Adrenal gland (tissue), 12 donors: ENCODE data around the gene FGGY. TPM values are rescaled to one million over a fixed set of nuclear protein-coding genes. Genes with fewer than 3 reads are reported as not detected.
A peak's percentile ranks its signal among the peaks of the same experiment; 100 is the strongest.

Experiments
- DNase-seq, 7 donors: peaks; one replicate each; pipeline ENCODE4 v3.0.0-alpha.2; 2019 to 2020
- H3K27ac ChIP-seq, 5 donors: fragments of 200-600 bp; sonication (generic) in 4 of 5; 1 replicate in 3 of 5; 2 replicates in 2 of 5; pipeline versions ENCODE4 v1.5.1 to v1.8.0; 2016 to 2020; ENCODE audit warnings: mild to moderate bottlenecking in 1 of 5
- H3K27me3 ChIP-seq: fragments of 200-600 bp; 2 replicates; pipeline ENCODE4 v1.8.0; 2021
- H3K36me3 ChIP-seq, 2 donors: fragments of 200-600 bp; replicated peaks in 1 of 2; 1 replicate in 1 of 2; 2 replicates in 1 of 2; pipeline versions ENCODE4 v1.5.1 to v1.8.0; 2018 to 2022
- H3K4me1 ChIP-seq, 2 donors: fragments of 200-600 bp; replicated peaks in 1 of 2; 1 replicate in 1 of 2; 2 replicates in 1 of 2; pipeline versions ENCODE4 v1.5.1 to v1.8.0; 2018 to 2021
- H3K4me3 ChIP-seq, 4 donors: fragments of 200-600 bp; sonication (generic) in 3 of 4; one replicate each; pipeline ENCODE4 v1.5.1; 2016 to 2018
- H3K9me3 ChIP-seq, 3 donors: fragments of 200-600 bp; sonication (generic) in 1 of 3; replicated peaks in 1 of 3; 1 replicate in 2 of 3; 2 replicates in 1 of 3; pipeline versions ENCODE4 v1.5.1 to v1.8.0; 2016 to 2021
- POLR2A ChIP-seq, 2 donors: fragments of 450-650 bp; IDR thresholded peaks; one replicate each; pipeline ENCODE4 v1.6.1; 2017; ENCODE audit warnings: antibody characterized with exemption in 2 of 2, mild to moderate bottlenecking in 2 of 2, moderate library complexity in 1 of 2
- WGBS, 4 donors: extraction: QIAGEN DNeasy Blood & Tissue Kit in 2 of 4; methylation state at CpG; one replicate each; pipeline versions ENCODE4 v1.1.5 to v1.1.7; 2013 to 2017; 5-methylcytosine and 5-hydroxymethylcytosine counted together
- intact Hi-C, 2 donors: fragments of 100-400 bp; cut with DNase I; formaldehyde crosslinking; loops; one replicate each; pipeline versions ENCODE4 v1.14.1 to v1.15.0; 2022 to 2023
- polyA plus RNA-seq, 3 donors: library from polyadenylated mRNA; stranded (reverse); fragments of 200-250 nt in 2 of 3; fragments of 350-450 nt in 1 of 3; fragmentation: Illumina TruSeq in 1 of 3; extraction: RNeasy Lipid Tissue Mini Kit (QIAGEN cat#74804) in 1 of 3; gene quantifications; one replicate each; pipeline ENCODE4 v1.2.3, GENCODE V29; 2013 to 2014
- total RNA-seq, 9 donors: library from RNA; depleted of rRNA in 4 of 9; stranded (reverse); fragments of >200 nt in 4 of 9; fragments of 120-200 nt in 1 of 9; fragmentation: NEBNext Ultra II Directional in 1 of 9; extraction: Animal tissue kit (Norgen Biotek cat#: 25700) in 1 of 9; gene quantifications; one replicate each; pipeline versions ENCODE4 v1.1.0 to v1.2.4, GENCODE V29; 2013 to 2023
- TF ChIP-seq, protein P1 (sequence below), 6 experiments: fragments of 450-650 bp in 4 of 6; fragments of 200-600 bp in 2 of 6; sonication (generic) in 1 of 6; IDR thresholded peaks; 1 replicate in 5 of 6; 2 replicates in 1 of 6; pipeline versions ENCODE4 v1.5.1 to v1.8.0; 2016 to 2021; ENCODE audit warnings: antibody characterized with exemption in 6 of 6, mild to moderate bottlenecking in 2 of 6, moderate library complexity in 1 of 6
- donor health status: healthy with polysubstance abuse.
- donor health status: Bipolar disorder and iron deficiency.
- donor health status: DM: yes; HTN: yes; CAD: no.
- donor health status: DM: no; HTN: no; CAD: no.
- donor health status: DM: no; HTN: no; CAD: no.
- donor health status: DM: yes; HTN: yes; CAD: no.

The FGGY gene
- total and polyA plus RNA-seq, 12 donors, result 7.4 to 75.5 (median 35.0) TPM

DNA sequence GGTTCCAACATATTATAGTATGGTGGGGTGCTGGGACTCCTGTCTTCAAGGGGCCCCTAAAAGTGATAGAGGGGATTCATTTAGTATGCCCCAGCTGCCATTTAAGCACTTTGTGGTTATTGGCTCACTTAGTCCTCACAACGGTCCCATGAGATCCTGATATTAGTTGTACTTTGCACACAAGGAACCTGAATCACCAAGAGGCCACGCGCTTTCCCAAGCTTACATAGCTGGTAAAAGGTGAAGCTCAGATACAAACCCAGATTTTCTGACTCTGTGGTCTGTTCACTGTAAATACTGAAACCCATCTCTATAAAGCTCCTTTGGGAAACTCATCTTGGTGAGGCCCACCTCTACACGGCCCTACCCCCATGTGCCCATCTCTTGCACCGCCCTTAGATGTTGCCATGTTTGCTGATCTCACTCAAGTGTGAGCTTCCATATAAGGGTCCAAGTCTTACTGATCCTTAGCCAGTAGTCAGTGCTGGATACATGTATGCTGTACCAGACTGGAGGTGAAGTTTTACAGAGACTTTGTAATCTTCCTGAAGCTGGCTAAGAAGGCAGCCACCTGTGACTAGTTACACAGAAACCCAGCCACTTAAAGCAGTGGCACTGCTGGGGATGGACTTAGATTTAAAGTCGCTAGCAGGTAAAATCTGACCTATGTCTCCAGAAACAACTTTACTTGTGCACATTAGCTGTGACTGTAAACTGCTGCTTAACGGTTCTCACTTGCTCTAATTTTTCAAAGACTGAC is 393.5 kb downstream of the FGGY start:
- TF ChIP-seq, protein P1, sequence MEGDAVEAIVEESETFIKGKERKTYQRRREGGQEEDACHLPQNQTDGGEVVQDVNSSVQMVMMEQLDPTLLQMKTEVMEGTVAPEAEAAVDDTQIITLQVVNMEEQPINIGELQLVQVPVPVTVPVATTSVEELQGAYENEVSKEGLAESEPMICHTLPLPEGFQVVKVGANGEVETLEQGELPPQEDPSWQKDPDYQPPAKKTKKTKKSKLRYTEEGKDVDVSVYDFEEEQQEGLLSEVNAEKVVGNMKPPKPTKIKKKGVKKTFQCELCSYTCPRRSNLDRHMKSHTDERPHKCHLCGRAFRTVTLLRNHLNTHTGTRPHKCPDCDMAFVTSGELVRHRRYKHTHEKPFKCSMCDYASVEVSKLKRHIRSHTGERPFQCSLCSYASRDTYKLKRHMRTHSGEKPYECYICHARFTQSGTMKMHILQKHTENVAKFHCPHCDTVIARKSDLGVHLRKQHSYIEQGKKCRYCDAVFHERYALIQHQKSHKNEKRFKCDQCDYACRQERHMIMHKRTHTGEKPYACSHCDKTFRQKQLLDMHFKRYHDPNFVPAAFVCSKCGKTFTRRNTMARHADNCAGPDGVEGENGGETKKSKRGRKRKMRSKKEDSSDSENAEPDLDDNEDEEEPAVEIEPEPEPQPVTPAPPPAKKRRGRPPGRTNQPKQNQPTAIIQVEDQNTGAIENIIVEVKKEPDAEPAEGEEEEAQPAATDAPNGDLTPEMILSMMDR (IDR thresholded peaks at IDR 0.05), result no peak
- no peak for TF ChIP-seq POLR2A (IDR thresholded peaks at IDR 0.05)
- Histone ChIP-seq H3K36me3 (no peaks in the 10 kb centered on the region), H3K27me3 (no peaks in the 10 kb centered on the region), H3K4me3 (no peak overlapping the region), H3K9me3 (no peaks in the 10 kb centered on the region), H3K27ac (no peak overlapping the region), H3K4me1 (peaks cover 0 to 18% of the 10 kb centered on the region in 2 donors)
- WGBS, 4 donors, result 92 to 99% (median 96%) methylated on average over 7 of the region's 7 CpGs
- intact Hi-C loops, result loop anchor here (10.0 kb wide), 3 partner anchors 326 to 916 kb away; partner anchors contain the start of gene FGGY (in 1 of the 2)
- no peak for DNase-seq

DNA sequence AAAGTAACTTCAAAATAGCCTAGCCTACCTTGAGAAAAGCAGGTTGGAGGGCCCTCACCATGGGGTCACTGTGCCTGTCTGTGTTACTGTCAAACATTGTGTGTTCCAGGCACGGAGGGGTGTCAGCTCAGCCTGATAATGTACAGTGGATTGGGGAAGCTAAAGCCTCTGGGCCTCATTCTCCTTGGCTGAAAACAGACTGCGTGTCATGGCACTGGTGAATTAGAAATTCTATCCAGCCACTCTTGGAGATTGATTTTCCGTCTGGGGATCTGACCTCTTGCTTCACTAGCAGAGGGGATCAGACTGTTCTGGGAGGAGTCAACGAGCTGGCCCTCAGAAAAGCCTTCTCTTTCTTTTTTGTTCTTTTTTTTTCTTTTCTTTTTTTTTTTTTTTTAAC is 394.4 kb downstream of the FGGY start:
- H3K27ac ChIP-seq, result peak overlapping the region in 2 of 5 donors; percentile 27 to 45
- DNase-seq, result peak in 3 of 7 donors; percentile 15 to 58 (median 34)
- H3K27me3 ChIP-seq, result no peaks in the 10 kb centered on the region
- WGBS, 4 donors, result 74 to 91% (median 78%) methylated on average over 4 of the region's 4 CpGs
- peaks cover 0 to 18% of the 10 kb centered on the region in 2 donors for H3K4me1 ChIP-seq
- TF ChIP-seq POLR2A (IDR thresholded peaks at IDR 0.05), result no peak
- TF ChIP-seq, protein P1 (IDR thresholded peaks at IDR 0.05), result no peak
- no peaks in the 10 kb centered on the region for H3K36me3 ChIP-seq
- no peak overlapping the region for H3K4me3 ChIP-seq
- H3K9me3 ChIP-seq, result no peaks in the 10 kb centered on the region
- intact Hi-C loops, result loop anchor here (10.0 kb wide), 3 partner anchors 326 to 916 kb away; partner anchors contain the start of gene FGGY (in 1 of the 2)

GRCh38 chr1:59692591-59692990 is 395.7 kb downstream of the FGGY start:
- no peak for DNase-seq
- peaks cover 0 to 21% of the 10 kb centered on the region in 2 donors for H3K4me1 ChIP-seq
- no peaks in the 10 kb centered on the region for H3K9me3 ChIP-seq
- intact Hi-C loops, result loop anchor here (10.0 kb wide), 3 partner anchors 328 to 918 kb away; partner anchors contain the start of gene FGGY (in 1 of the 2)
- TF ChIP-seq POLR2A (IDR thresholded peaks at IDR 0.05), result no peak
- TF ChIP-seq, protein P1 (IDR thresholded peaks at IDR 0.05), result no peak
- no peak overlapping the region for H3K27ac ChIP-seq
- 69 to 79% (median 74%) methylated on average over 5 of the region's 5 CpGs for WGBS, 4 donors
- H3K4me3 ChIP-seq, result no peak overlapping the region
- H3K27me3 ChIP-seq, result no peaks in the 10 kb centered on the region
- no peaks in the 10 kb centered on the region for H3K36me3 ChIP-seq

DNA sequence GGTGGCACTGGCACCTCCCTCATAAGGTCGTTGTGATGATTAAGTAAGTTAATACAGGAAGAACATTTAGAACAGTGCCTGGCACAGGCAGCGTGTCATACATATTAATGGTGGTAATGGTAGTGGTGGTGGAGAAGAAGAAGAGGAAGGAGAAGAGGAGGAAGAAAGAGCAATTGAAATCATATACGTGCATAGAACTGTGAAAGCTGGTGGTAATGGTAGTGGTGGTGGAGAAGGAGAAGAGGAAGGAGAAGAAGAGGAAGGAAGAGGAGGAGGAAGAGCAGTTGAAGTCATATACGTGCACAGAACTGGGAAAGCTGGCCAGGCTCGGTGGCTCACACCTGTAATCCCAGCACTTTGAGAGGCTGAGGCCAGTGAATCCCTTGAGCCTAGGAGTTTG is 396.5 kb downstream of the FGGY start:
- DNase-seq, result no peak
- H3K27me3 ChIP-seq, result no peaks in the 10 kb centered on the region
- intact Hi-C loops, result loop anchor here (10.0 kb wide), 3 partner anchors 329 to 919 kb away; partner anchors contain the start of gene FGGY (in 1 of the 2)
- no peak for TF ChIP-seq POLR2A (IDR thresholded peaks at IDR 0.05)
- TF ChIP-seq, protein P1 (IDR thresholded peaks at IDR 0.05), result no peak
- no peak overlapping the region for H3K4me3 ChIP-seq
- H3K36me3 ChIP-seq, result no peaks in the 10 kb centered on the region
- WGBS, 4 donors, result 74 to 86% (median 82%) methylated on average over 5 of the region's 5 CpGs
- H3K27ac ChIP-seq, result no peak overlapping the region
- peaks cover 0 to 28% of the 10 kb centered on the region in 2 donors for H3K4me1 ChIP-seq
- no peaks in the 10 kb centered on the region for H3K9me3 ChIP-seq
